Keratinocyte (primary cell): ENCODE data around the gene PRKAG2. TPM values are rescaled to one million over a fixed set of nuclear protein-coding genes. Genes with fewer than 3 reads are reported as not detected.

ENCODE experiments used
- DNase-seq: peaks from one replicate; pipeline ENCODE4 v3.0.0-alpha.2; 2011; ENCODE audit warnings: low read depth, missing footprints, low spot score
- FAIRE-seq: peaks from 2 replicates; lab custom pipeline; 2011; peaks lifted over from hg19 to GRCh38; lab: Jason Lieb, UNC
- H2AFZ ChIP-seq: 2 replicates; pipeline ENCODE4 v1.6.0; 2012; ENCODE audit warnings: low read length, control low read depth, inconsistent platforms; ENCODE audit not compliant: control insufficient read depth
- H3K27ac ChIP-seq: 2 replicates; pipeline ENCODE4 v1.5.1; 2011; ENCODE audit warnings: low read length; ENCODE audit not compliant: control insufficient read depth, insufficient read depth
- H3K27me3 ChIP-seq: 3 replicates; pipeline ENCODE4 v1.6.0; 2011; ENCODE audit warnings: low read length; ENCODE audit not compliant: control insufficient read depth, insufficient read depth; ENCODE audit errors: extremely low read depth
- H3K36me3 ChIP-seq, 2 experiments: 2 replicates in 1 of 2; 3 replicates in 1 of 2; pipeline ENCODE4 v1.5.1; 2011; ENCODE audit warnings: low read length in 2 of 2, mild to moderate bottlenecking in 1 of 2; ENCODE audit not compliant: control insufficient read depth in 2 of 2, insufficient read depth in 2 of 2; ENCODE audit errors: extremely low read depth in 1 of 2
- H3K4me1 ChIP-seq: 3 replicates; pipeline ENCODE4 v1.5.1; 2011; ENCODE audit warnings: low read length; ENCODE audit not compliant: control insufficient read depth, insufficient read depth; ENCODE audit errors: extremely low read depth
- H3K4me2 ChIP-seq: 3 replicates; pipeline ENCODE4 v1.6.0; 2011; ENCODE audit warnings: low read depth, low read length; ENCODE audit not compliant: control insufficient read depth, insufficient read depth; ENCODE audit errors: extremely low read depth
- H3K4me3 ChIP-seq, 3 experiments: fragments of 200-600 bp in 1 of 3; sonication (generic) in 1 of 3; 2 replicates in 2 of 3; 3 replicates in 1 of 3; pipeline ENCODE4 v1.5.1; 2011 to 2016; ENCODE audit warnings: low read length in 3 of 3, mild to moderate bottlenecking in 3 of 3, control low read depth in 2 of 3, inconsistent platforms in 1 of 3, low read depth in 1 of 3, mixed read lengths in 1 of 3, mixed run types in 1 of 3, moderate library complexity in 1 of 3; ENCODE audit not compliant: control insufficient read depth in 2 of 3, insufficient read depth in 2 of 3; ENCODE audit errors: extremely low read depth in 1 of 3
- H3K79me2 ChIP-seq: 2 replicates; pipeline ENCODE4 v1.6.0; 2012; ENCODE audit warnings: low read length; ENCODE audit not compliant: control insufficient read depth, insufficient read depth
- H3K9ac ChIP-seq: 3 replicates; pipeline ENCODE4 v1.6.0; 2011; ENCODE audit warnings: low read length; ENCODE audit not compliant: control insufficient read depth, insufficient read depth; ENCODE audit errors: extremely low read depth
- H3K9me1 ChIP-seq: 3 replicates; pipeline ENCODE4 v1.6.0; 2011; ENCODE audit warnings: low read length; ENCODE audit not compliant: control insufficient read depth, insufficient read depth; ENCODE audit errors: extremely low read depth
- H3K9me3 ChIP-seq: 2 replicates; pipeline ENCODE4 v1.5.1; 2012; ENCODE audit warnings: low read depth, low read length; ENCODE audit not compliant: control insufficient read depth
- H4K20me1 ChIP-seq: 3 replicates; pipeline ENCODE4 v1.6.0; 2011; ENCODE audit warnings: low read length; ENCODE audit not compliant: control insufficient read depth, insufficient read depth; ENCODE audit errors: extremely low read depth
- EZH2 ChIP-seq: IDR thresholded peaks from one replicate; pipeline ENCODE4 v1.6.1; 2012; ENCODE audit warnings: inconsistent platforms, mild to moderate bottlenecking, low read length, moderate library complexity
- dilution Hi-C: fragments of 300-500 bp; cut with MboI; formaldehyde crosslinking; loops from one replicate; pipeline ENCODE4 v1.7.0; 2020; ENCODE audit warnings: low sequenced_read_pairs; ENCODE audit not compliant: extremely low pct_ligation_motif_present
- polyA plus RNA-seq, 5 experiments: library from polyadenylated mRNA; depleted of rRNA in 3 of 5; stranded (reverse) in 3 of 5; stranded (forward) in 1 of 5; unstranded in 1 of 5; fragments of >200 nt; gene quantifications; 1 replicate in 1 of 5; 2 replicates in 3 of 5; 3 replicates in 1 of 5; pipeline versions ENCODE4 v1.2.1 to v1.2.3, GENCODE V29; 2011 to 2012; ENCODE audit warnings: missing spikeins in 2 of 5, low read depth in 1 of 5, low replicate concordance in 1 of 5
- TF ChIP-seq, protein P1 (sequence below), 3 experiments: IDR thresholded peaks in 1 of 3; conservative IDR thresholded peaks in 1 of 3; optimal IDR thresholded peaks in 1 of 3; 2 replicates in 2 of 3; 3 replicates in 1 of 3; pipeline versions ENCODE3 to v1.5.1; 2011; ENCODE audit warnings: low read length in 3 of 3, mild to moderate bottlenecking in 3 of 3, moderate library complexity in 2 of 3, control low read depth in 1 of 3, inconsistent platforms in 1 of 3; ENCODE audit not compliant: insufficient read depth in 2 of 3; ENCODE audit errors: extremely low read depth in 1 of 3

Gene PRKAG2
- polyA plus RNA-seq, 1 donor (not counting 4 experiments of a cell fraction or from before 2014, with no cell fraction given) = 39.5 TPM

GRCh38 chr7:151724250-151724915 lies 152.5 kb downstream of the PRKAG2 start:
- no peaks in the 10 kb centered on the region for H3K9me1 ChIP-seq
- H3K9ac ChIP-seq = no peak overlapping the region
- H3K27me3 ChIP-seq = no peaks in the 10 kb centered on the region
- no peaks in the 10 kb centered on the region for H3K36me3 ChIP-seq
- no peak overlapping the region for H2AFZ ChIP-seq
- FAIRE-seq (no peak), DNase-seq (no peak)
- no peak overlapping the region for H3K4me3 ChIP-seq
- no peak overlapping the region for H3K4me2 ChIP-seq
- no peaks in the 10 kb centered on the region for H3K9me3 ChIP-seq
- no peaks in the 10 kb centered on the region for H3K79me2 ChIP-seq
- dilution Hi-C loops = no loop called here
- H3K27ac ChIP-seq = no peak overlapping the region
- TF ChIP-seq EZH2 = no peak
- TF ChIP-seq, protein P1, sequence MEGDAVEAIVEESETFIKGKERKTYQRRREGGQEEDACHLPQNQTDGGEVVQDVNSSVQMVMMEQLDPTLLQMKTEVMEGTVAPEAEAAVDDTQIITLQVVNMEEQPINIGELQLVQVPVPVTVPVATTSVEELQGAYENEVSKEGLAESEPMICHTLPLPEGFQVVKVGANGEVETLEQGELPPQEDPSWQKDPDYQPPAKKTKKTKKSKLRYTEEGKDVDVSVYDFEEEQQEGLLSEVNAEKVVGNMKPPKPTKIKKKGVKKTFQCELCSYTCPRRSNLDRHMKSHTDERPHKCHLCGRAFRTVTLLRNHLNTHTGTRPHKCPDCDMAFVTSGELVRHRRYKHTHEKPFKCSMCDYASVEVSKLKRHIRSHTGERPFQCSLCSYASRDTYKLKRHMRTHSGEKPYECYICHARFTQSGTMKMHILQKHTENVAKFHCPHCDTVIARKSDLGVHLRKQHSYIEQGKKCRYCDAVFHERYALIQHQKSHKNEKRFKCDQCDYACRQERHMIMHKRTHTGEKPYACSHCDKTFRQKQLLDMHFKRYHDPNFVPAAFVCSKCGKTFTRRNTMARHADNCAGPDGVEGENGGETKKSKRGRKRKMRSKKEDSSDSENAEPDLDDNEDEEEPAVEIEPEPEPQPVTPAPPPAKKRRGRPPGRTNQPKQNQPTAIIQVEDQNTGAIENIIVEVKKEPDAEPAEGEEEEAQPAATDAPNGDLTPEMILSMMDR (optimal IDR thresholded peaks at IDR 0.05 in 1 of 3, IDR thresholded peaks at IDR 0.05 in 1 of 3, conservative IDR thresholded peaks at IDR 0.05 in 1 of 3; ENCODE audit: extremely low read depth in 1 of 3, insufficient read depth in 2 of 3, low read length in 3 of 3) = no peak
- H3K4me1 ChIP-seq = peaks cover 18% of the 10 kb centered on the region
- no peaks in the 10 kb centered on the region for H4K20me1 ChIP-seq

GRCh38 chr7:151723321-151723720 lies 153.6 kb downstream of the PRKAG2 start:
- FAIRE-seq = no peak
- dilution Hi-C loops = no loop called here
- H3K36me3 ChIP-seq = no peaks in the 10 kb centered on the region
- no peak for DNase-seq
- no peaks in the 10 kb centered on the region for H3K9me1 ChIP-seq
- TF ChIP-seq, protein P1 (optimal IDR thresholded peaks at IDR 0.05 in 1 of 3, IDR thresholded peaks at IDR 0.05 in 1 of 3, conservative IDR thresholded peaks at IDR 0.05 in 1 of 3; ENCODE audit: extremely low read depth in 1 of 3, insufficient read depth in 2 of 3, low read length in 3 of 3) = no peak
- TF ChIP-seq EZH2 = no peak
- H3K79me2 ChIP-seq = no peaks in the 10 kb centered on the region
- no peaks in the 10 kb centered on the region for H3K9me3 ChIP-seq
- no peak overlapping the region for H2AFZ ChIP-seq
- H3K4me3 ChIP-seq = no peak overlapping the region
- peaks cover 16% of the 10 kb centered on the region for H3K4me1 ChIP-seq
- H3K9ac ChIP-seq = no peak overlapping the region
- no peak overlapping the region for H3K4me2 ChIP-seq
- no peaks in the 10 kb centered on the region for H3K27me3 ChIP-seq
- H3K27ac ChIP-seq = no peak overlapping the region
- no peaks in the 10 kb centered on the region for H4K20me1 ChIP-seq
